GM19468 (cell line): ENCODE results near the gene DIPK1C.

Source experiments
- ATAC-seq: cut with Tn5 transposase; IDR thresholded peaks from one replicate; pipeline ENCODE4 v1.9.1; 2021; ENCODE audit warnings: mild to moderate bottlenecking, moderate library complexity, moderate number of reproducible peaks; ENCODE audit not compliant: unreplicated experiment; ENCODE audit errors: extremely low read depth

The DIPK1C gene

GRCh38 chr18:74395648-74396154, 61.4 kb downstream of the DIPK1C start:
- ATAC-seq: no peak

GRCh38 chr18:74395006-74395405, 62.1 kb downstream of the DIPK1C start:
- no peak for ATAC-seq

DNA sequence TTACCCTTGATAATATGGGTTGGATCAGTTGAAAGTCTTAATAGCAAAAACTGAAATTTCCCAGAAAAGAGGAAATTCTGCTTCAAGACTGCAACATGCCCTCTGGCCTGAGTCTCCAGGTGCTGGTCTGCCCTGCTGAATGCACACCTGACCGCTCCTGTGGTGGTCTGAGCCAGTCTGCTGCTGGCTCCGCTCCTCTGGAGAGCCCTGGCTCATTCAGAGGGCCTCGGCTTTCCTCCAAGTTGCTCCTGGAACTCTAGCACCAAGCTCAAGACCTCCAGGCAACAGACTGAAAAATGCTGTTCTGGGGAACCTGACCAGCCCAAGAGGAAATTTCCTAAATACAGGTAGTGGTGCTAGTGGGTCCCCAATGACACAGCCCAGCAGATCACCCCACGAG, 64.8 kb downstream of the DIPK1C start:
- ATAC-seq: no peak

- no peak for ATAC-seq
These were observed 66.2 kb downstream of the DIPK1C start for GRCh38 chr18:74390900-74391299.

DNA sequence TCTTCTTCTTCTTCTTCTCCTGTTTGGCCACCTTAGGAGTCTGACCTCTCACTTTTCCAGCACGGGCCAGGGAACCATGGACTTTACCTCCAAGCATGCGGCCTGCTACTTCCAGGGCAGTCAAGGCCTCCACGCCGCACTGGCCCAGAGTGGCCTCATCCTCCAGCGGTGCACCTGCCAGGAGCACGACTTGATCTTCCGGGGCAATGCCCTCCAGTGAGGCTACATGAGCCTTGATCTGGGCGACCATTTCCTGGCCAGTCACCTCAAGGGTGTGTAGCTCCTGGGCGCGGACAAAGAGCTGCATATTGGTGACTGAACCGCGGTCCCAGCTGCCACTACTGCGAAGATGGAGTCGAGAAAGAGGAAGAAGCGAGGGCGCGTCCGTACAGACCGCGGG, 67.1 kb downstream of the DIPK1C start:
- no peak for ATAC-seq

- ATAC-seq: no peak
These were observed 67.8 kb downstream of the DIPK1C start for GRCh38 chr18:74389171-74389927.

- no peak for ATAC-seq
These were observed 68.9 kb downstream of the DIPK1C start for GRCh38 chr18:74388227-74388626.

- no peak for ATAC-seq
These were observed 69.7 kb downstream of the DIPK1C start for GRCh38 chr18:74387383-74387782.
